HG02798 (cell line): ENCODE results near the gene GBP4.
"Not testable (repeated sequence)": the region's sequence is repeated elsewhere in the genome, so short reads cannot be mapped to it uniquely, and the experiment has no call there.

ENCODE experiments used
- ATAC-seq: cut with Tn5 transposase; IDR thresholded peaks from one replicate; pipeline ENCODE4 v1.9.1; 2021; ENCODE audit warnings: mild to moderate bottlenecking; ENCODE audit not compliant: unreplicated experiment, poor library complexity

GBP4 gene

GRCh38 chr1:89198491-89199072, at the start of gene GBP4:
TSS of gene GBP4 (minus strand) at chr1:89198942. CDS start at chr1:89198834, 108 bp downstream.
- ATAC-seq = peak; percentile 57

GRCh38 chr1:89243046-89243445, 44.3 kb upstream of the GBP4 start:
- no peak for ATAC-seq

- no peak for ATAC-seq
Observed at GRCh38 chr1:89221341-89221740, 22.6 kb upstream of the GBP4 start.

- not testable (repeated sequence) for ATAC-seq
Observed at GRCh38 chr1:89219851-89220250, 21.1 kb upstream of the GBP4 start.

GRCh38 chr1:89218941-89219340, 20.2 kb upstream of the GBP4 start:
- ATAC-seq = not testable (repeated sequence)

- ATAC-seq = no peak
Observed at GRCh38 chr1:89213347-89213746, 14.6 kb upstream of the GBP4 start.

GRCh38 chr1:89211035-89211634, 12.4 kb upstream of the GBP4 start:
- ATAC-seq = no peak

GRCh38 chr1:89206373-89206772, 7.6 kb upstream of the GBP4 start:
- ATAC-seq = no peak

- ATAC-seq = no peak
Observed at GRCh38 chr1:89203166-89203565, 4.4 kb upstream of the GBP4 start.

GRCh38 chr1:89201106-89201794, 2.5 kb upstream of the GBP4 start:
- ATAC-seq = peak; percentile 79

GRCh38 chr1:89200663-89201062, 1.9 kb upstream of the GBP4 start:
- ATAC-seq = no peak

GRCh38 chr1:89199525-89200031, 836 bp upstream of the GBP4 start:
- no peak for ATAC-seq

- no peak for ATAC-seq
Observed at GRCh38 chr1:89198081-89198480, 661 bp downstream of the GBP4 start.

GRCh38 chr1:89195476-89195875, 3.3 kb downstream of the GBP4 start:
- no peak for ATAC-seq

GRCh38 chr1:89191314-89191713, 7.4 kb downstream of the GBP4 start:
- ATAC-seq = no peak

- no peak for ATAC-seq
Observed at GRCh38 chr1:89190017-89190416, 8.7 kb downstream of the GBP4 start.

GRCh38 chr1:89179343-89179742, 19.4 kb downstream of the GBP4 start:
- no peak for ATAC-seq

- ATAC-seq = no peak
Observed at GRCh38 chr1:89176971-89177370, 21.8 kb downstream of the GBP4 start.

- ATAC-seq = no peak
Observed at GRCh38 chr1:89175601-89176256, 23.0 kb downstream of the GBP4 start, which contains the start of gene GBP7. TSS of gene GBP7 (minus strand) at chr1:89176003. CDS start at chr1:89171935, 4,068 bp downstream.

- no peak for ATAC-seq
Observed at GRCh38 chr1:89174491-89174890, 24.3 kb downstream of the GBP4 start.
